ENCODE data around the gene XPR1. TPM values are rescaled to one million over a fixed set of nuclear protein-coding genes. Genes with fewer than 3 reads are reported as not detected.
A peak's percentile ranks its signal among the peaks of the same experiment; 100 is the strongest.

Gene XPR1
- total and polyA plus RNA-seq, 9 donors = 5.7 to 34.1 (median 17.3) TPM

DNA sequence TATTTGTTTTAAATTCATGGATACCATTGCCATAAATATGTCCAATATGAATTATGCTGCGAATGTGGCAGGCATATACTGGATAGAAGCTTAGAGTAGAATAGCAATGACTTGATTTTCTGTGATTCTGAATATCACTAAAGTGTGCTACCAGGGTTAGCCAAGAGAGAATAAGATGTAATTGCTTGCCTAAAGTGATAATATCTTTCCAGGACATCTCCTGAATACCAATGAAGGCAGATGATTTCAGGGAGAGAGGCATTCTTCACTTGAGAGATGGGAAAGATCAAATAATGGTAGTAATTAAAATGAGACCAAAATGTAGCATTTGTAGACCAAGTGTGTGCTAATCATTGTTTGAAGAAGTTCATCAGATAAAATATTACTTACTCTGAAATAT, 227.5 kb downstream of the XPR1 start:
- Histone ChIP-seq H3K27ac (no peak overlapping the region), H3K27me3 (no peaks in the 10 kb centered on the region), H3K9me3 (no peaks in the 10 kb centered on the region), H3K4me3 (no peak overlapping the region), H3K36me3 (no peaks in the 10 kb centered on the region), H3K4me1 (ENCODE audit: insufficient read depth) (no peaks in the 10 kb centered on the region)
- no peak for DNase-seq
- WGBS, 3 donors = 96 to 100% (median 98%) methylated on average over 1 of the region's 1 CpG
- intact Hi-C loops (cut with DNase I) = loop anchor here in 3 of 4 donors (5.0 to 10.0 kb wide), 3 partner anchors 225 to 327 kb away; partner anchors contain the start of gene XPR1 (in 1 of the 3)
- TF ChIP-seq, protein P1, sequence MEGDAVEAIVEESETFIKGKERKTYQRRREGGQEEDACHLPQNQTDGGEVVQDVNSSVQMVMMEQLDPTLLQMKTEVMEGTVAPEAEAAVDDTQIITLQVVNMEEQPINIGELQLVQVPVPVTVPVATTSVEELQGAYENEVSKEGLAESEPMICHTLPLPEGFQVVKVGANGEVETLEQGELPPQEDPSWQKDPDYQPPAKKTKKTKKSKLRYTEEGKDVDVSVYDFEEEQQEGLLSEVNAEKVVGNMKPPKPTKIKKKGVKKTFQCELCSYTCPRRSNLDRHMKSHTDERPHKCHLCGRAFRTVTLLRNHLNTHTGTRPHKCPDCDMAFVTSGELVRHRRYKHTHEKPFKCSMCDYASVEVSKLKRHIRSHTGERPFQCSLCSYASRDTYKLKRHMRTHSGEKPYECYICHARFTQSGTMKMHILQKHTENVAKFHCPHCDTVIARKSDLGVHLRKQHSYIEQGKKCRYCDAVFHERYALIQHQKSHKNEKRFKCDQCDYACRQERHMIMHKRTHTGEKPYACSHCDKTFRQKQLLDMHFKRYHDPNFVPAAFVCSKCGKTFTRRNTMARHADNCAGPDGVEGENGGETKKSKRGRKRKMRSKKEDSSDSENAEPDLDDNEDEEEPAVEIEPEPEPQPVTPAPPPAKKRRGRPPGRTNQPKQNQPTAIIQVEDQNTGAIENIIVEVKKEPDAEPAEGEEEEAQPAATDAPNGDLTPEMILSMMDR (IDR thresholded peaks at IDR 0.05) = no peak
- TF ChIP-seq EP300 (IDR thresholded peaks at IDR 0.05) (no peak), POLR2A (IDR thresholded peaks at IDR 0.05) (no peak)

DNA sequence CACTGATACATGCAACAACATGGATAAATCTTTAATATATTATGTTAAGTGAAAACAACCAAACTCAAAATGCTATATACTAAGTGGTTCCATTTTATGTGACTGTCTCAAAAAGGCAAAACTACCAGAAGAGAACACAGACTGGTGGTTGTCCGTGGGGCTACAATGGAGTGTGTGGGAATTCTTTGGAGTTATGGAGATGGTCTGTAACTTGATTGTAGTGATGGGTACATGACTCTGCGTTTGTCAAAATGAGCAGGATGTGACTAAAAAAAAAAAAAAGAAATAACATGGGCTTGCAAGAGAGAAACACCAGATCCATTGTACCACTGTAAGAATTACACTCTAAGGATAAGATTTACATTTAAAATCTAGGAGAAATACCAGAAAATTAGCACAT, 228.7 kb downstream of the XPR1 start:
- TF ChIP-seq, protein P1 (IDR thresholded peaks at IDR 0.05) = no peak
- TF ChIP-seq POLR2A (IDR thresholded peaks at IDR 0.05) = no peak
- no peak for TF ChIP-seq EP300 (IDR thresholded peaks at IDR 0.05)
- H3K36me3 ChIP-seq = no peaks in the 10 kb centered on the region
- 78 to 87% (median 80%) methylated on average over 2 of the region's 2 CpGs for WGBS, 3 donors
- no peaks in the 10 kb centered on the region for H3K4me1 ChIP-seq (ENCODE audit: insufficient read depth)
- no peak overlapping the region for H3K27ac ChIP-seq
- no peak for DNase-seq
- no peaks in the 10 kb centered on the region for H3K27me3 ChIP-seq
- intact Hi-C loops (cut with DNase I) = loop anchor here in 2 of 4 donors (5.0 kb wide), 2 partner anchors 328 to 343 kb away; no protein-coding TSS in a partner anchor
- no peak overlapping the region for H3K4me3 ChIP-seq
- H3K9me3 ChIP-seq = no peaks in the 10 kb centered on the region

DNA sequence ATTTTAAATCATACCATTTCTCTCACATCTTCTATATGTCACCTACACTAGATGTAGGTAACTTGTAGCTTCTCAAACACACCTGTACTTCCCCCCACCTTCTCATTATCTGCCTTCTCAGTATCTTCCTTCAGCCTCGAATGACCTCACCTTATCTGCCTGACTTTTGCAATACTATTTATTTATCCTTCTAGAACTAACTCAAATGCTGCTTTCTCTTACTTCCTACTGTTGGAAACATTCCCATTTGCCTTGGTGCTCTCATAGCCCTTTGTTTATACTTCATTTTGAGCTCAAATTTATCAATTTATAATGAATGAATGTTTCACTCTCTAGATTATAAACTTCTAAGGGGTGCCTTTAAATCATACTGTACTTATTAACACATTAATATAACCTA, 230.5 kb downstream of the XPR1 start:
- Histone ChIP-seq H3K4me1 (ENCODE audit: insufficient read depth) (no peaks in the 10 kb centered on the region), H3K27me3 (no peaks in the 10 kb centered on the region), H3K4me3 (no peak overlapping the region), H3K36me3 (no peaks in the 10 kb centered on the region), H3K9me3 (no peaks in the 10 kb centered on the region), H3K27ac (no peak overlapping the region)
- 51 to 68% (median 62%) methylated on average over 1 of the region's 1 CpG for WGBS, 3 donors
- no peak for DNase-seq
- intact Hi-C loops (cut with DNase I) = loop anchor here in 2 of 4 donors (5.0 kb wide), 2 partner anchors 330 to 345 kb away; no protein-coding TSS in a partner anchor
- no peak for TF ChIP-seq POLR2A (IDR thresholded peaks at IDR 0.05)
- TF ChIP-seq, protein P1 (IDR thresholded peaks at IDR 0.05) = no peak

DNA sequence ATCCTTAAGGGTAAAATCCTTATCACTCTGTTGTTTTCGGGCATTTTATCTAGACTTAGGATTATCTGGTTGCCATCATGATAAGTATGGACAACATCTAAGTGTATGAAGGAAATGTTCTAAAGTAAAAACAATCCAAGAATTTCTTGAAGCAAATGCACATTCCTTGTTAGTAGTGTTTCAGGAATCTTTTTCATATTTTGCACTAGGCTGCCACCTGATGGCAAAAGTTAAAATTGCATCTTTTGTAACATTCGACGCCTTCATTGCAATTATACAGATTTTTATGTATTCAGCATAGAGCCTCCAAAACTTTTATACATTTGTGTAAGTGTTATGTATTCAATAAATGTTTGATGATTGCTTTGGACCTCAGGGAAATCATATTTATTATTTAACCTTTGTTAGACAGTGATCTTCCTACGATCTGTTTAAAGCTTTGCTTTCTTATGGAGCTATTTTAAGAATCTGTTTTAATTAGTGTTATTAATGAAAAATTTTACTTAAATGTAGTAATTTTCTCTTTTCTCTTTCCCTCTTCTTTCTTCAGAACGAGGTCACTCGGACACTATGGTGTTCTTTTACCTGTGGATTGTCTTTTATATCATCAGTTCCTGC, 231.4 kb downstream of the XPR1 start:
- WGBS, 3 donors = 19 to 25% (median 22%) methylated on average over 6 of the region's 6 CpGs
- DNase-seq = peak in 1 of 5 donors; percentile 39
- H3K27me3 ChIP-seq = no peaks in the 10 kb centered on the region
- intact Hi-C loops (cut with DNase I) = loop anchor here in 2 of 4 donors (5.0 kb wide), 2 partner anchors 331 to 346 kb away; no protein-coding TSS in a partner anchor
- no peaks in the 10 kb centered on the region for H3K4me1 ChIP-seq (ENCODE audit: insufficient read depth)
- no peak overlapping the region for H3K4me3 ChIP-seq
- H3K27ac ChIP-seq = no peak overlapping the region
- no peaks in the 10 kb centered on the region for H3K36me3 ChIP-seq
- no peaks in the 10 kb centered on the region for H3K9me3 ChIP-seq
- TF ChIP-seq EP300 (IDR thresholded peaks at IDR 0.05) (no peak), POLR2A (IDR thresholded peaks at IDR 0.05) (no peak)
- TF ChIP-seq, protein P1 (IDR thresholded peaks at IDR 0.05) = peak; percentile 26 to 75 (median 69)
